Measurements from ENCODE around the gene DCLRE1A.

Gene DCLRE1A

DNA sequence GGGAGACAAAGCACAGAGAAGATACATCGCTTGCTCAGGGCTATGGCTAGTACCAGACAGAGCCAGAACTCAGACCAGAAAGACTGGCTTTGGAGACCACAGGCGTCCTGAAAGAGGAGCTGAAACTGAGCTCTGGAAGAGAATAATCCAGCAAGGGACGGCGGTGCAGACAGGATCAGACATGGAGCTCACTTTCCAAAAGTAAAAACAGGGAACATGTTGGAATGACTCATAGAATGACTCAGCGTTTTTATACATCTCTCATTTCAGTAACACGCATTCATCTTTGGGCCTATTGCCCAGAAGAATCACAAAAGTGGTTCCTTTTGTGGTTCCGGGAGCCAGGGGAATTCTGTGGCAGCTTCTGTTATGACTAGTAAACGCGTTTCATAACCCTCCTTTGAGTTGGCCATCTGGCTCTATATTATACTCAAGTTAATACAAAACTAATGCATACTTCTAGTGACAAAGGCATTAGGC, 65.2 kb downstream of the DCLRE1A start:
- DNase-seq (ENCODE audit: extremely low read depth, low read depth), result peak; percentile 84
- TF ChIP-seq CTCF (IDR thresholded peaks at IDR 0.05; ENCODE audit: low read depth, low read length), result no peak

All from AG09319 (cell line).